GM10248 (cell line): ENCODE data around the gene ENOX2.

Experiments used
- CTCF ChIA-PET: fragments of 300-600 bp; sonication (Branson Sonifier 250); formaldehyde crosslinking; extraction: SDS; loops from one replicate; lab custom pipeline; 2021; ENCODE audit warnings: antibody characterized with exemption; lab: Yijun Ruan, JAX
- POLR2A ChIA-PET: fragments of 350-650 bp; sonication (Branson Sonifier 250); formaldehyde crosslinking; extraction: SDS; loops from one replicate; lab custom pipeline; 2020; ENCODE audit warnings: antibody characterized with exemption; lab: Yijun Ruan, JAX
- DNase-seq: peaks from one replicate; pipeline ENCODE4 v3.0.0; 2012; ENCODE audit errors: extremely low spot score
- CTCF ChIP-seq: IDR thresholded peaks from 2 replicates; pipeline ENCODE4 v1.5.1; 2012; ENCODE audit warnings: mild to moderate bottlenecking, low read depth; ENCODE audit errors: extremely low read depth, missing control alignments, control extremely low read depth

The ENOX2 gene

GRCh38 chrX:130652824-130653578, 250.0 kb downstream of the ENOX2 start:
- TF ChIP-seq CTCF, result no peak
- POLR2A ChIA-PET, result no interaction called here
- CTCF ChIA-PET, result no interaction called here
- DNase-seq, result no peak

GRCh38 chrX:130649738-130650137, 253.3 kb downstream of the ENOX2 start:
- ChIA-PET CTCF (no interaction called here), POLR2A (no interaction called here)
- no peak for TF ChIP-seq CTCF
- no peak for DNase-seq

- DNase-seq, result no peak
- POLR2A ChIA-PET, result no interaction called here
- CTCF ChIA-PET, result no interaction called here
- TF ChIP-seq CTCF, result no peak
Observed at GRCh38 chrX:130647468-130647867, 255.5 kb downstream of the ENOX2 start.

GRCh38 chrX:130645955-130646583, 256.9 kb downstream of the ENOX2 start:
- POLR2A ChIA-PET, result no interaction called here
- TF ChIP-seq CTCF, result no peak
- no peak for DNase-seq
- CTCF ChIA-PET, result no interaction called here

- ChIA-PET CTCF (no interaction called here), POLR2A (no interaction called here)
- DNase-seq, result no peak
- TF ChIP-seq CTCF, result no peak
Observed at GRCh38 chrX:130637591-130637990, 265.4 kb downstream of the ENOX2 start.

GRCh38 chrX:130636277-130636676, 266.7 kb downstream of the ENOX2 start:
- POLR2A ChIA-PET, result no interaction called here
- CTCF ChIA-PET, result no interaction called here
- no peak for DNase-seq
- no peak for TF ChIP-seq CTCF
